HG03196 (cell line): ENCODE data around the gene JUN.
A peak's percentile ranks its signal among the peaks of the same experiment; 100 is the strongest.

ENCODE experiments used
- ATAC-seq: cut with Tn5 transposase; IDR thresholded peaks from one replicate; pipeline ENCODE4 v1.9.1; 2021; ENCODE audit not compliant: unreplicated experiment

The JUN gene

GRCh38 chr1:58764294-58764978, 19.4 kb downstream of the JUN start:
- ATAC-seq, result no peak

- ATAC-seq, result no peak
Measured at GRCh38 chr1:58763214-58763613, 20.6 kb downstream of the JUN start.

- no peak for ATAC-seq
Measured at GRCh38 chr1:58762806-58763205, 21.0 kb downstream of the JUN start.

- peak; percentile 85 for ATAC-seq
Measured at GRCh38 chr1:58755468-58755872, 28.4 kb downstream of the JUN start.

GRCh38 chr1:58754683-58755467, 29.0 kb downstream of the JUN start:
- ATAC-seq, result no peak

GRCh38 chr1:58754073-58754613, 29.7 kb downstream of the JUN start:
- ATAC-seq, result no peak

- no peak for ATAC-seq
Measured at GRCh38 chr1:58753431-58753866, 30.4 kb downstream of the JUN start.

- no peak for ATAC-seq
Measured at GRCh38 chr1:58749646-58750045, 34.2 kb downstream of the JUN start.

GRCh38 chr1:58748666-58749065, 35.2 kb downstream of the JUN start:
- ATAC-seq, result no peak

- ATAC-seq, result no peak
Measured at GRCh38 chr1:58746757-58747156, 37.1 kb downstream of the JUN start.

GRCh38 chr1:58746182-58746581, 37.7 kb downstream of the JUN start:
- no peak for ATAC-seq

- no peak for ATAC-seq
Measured at GRCh38 chr1:58745666-58746065, 38.2 kb downstream of the JUN start.

- ATAC-seq, result no peak
Measured at GRCh38 chr1:58745117-58745516, 38.7 kb downstream of the JUN start.

GRCh38 chr1:58741678-58742553, 41.9 kb downstream of the JUN start:
- ATAC-seq, result no peak

GRCh38 chr1:58739856-58740466, 43.9 kb downstream of the JUN start:
- ATAC-seq, result no peak

GRCh38 chr1:58738876-58739275, 45.0 kb downstream of the JUN start:
- ATAC-seq, result no peak

GRCh38 chr1:58735586-58735985, 48.3 kb downstream of the JUN start:
- no peak for ATAC-seq

- ATAC-seq, result no peak
Measured at GRCh38 chr1:58734630-58735029, 49.2 kb downstream of the JUN start.

GRCh38 chr1:58732087-58732775, 51.6 kb downstream of the JUN start:
- no peak for ATAC-seq
